22Rv1 (cell line): ENCODE measurements around the gene TRAPPC2.

Experiments
- ZFX ChIP-seq: fragments of 450-650 bp; IDR thresholded peaks from 2 replicates; pipeline ENCODE4 v1.6.1; 2017; ENCODE audit warnings: antibody characterized with exemption, borderline replicate concordance
- TF ChIP-seq, protein P1 (sequence below): fragments of 450-650 bp; IDR thresholded peaks from 2 replicates; pipeline ENCODE4 v1.5.1; 2017; ENCODE audit warnings: mild to moderate bottlenecking

- TF ChIP-seq, protein P1, sequence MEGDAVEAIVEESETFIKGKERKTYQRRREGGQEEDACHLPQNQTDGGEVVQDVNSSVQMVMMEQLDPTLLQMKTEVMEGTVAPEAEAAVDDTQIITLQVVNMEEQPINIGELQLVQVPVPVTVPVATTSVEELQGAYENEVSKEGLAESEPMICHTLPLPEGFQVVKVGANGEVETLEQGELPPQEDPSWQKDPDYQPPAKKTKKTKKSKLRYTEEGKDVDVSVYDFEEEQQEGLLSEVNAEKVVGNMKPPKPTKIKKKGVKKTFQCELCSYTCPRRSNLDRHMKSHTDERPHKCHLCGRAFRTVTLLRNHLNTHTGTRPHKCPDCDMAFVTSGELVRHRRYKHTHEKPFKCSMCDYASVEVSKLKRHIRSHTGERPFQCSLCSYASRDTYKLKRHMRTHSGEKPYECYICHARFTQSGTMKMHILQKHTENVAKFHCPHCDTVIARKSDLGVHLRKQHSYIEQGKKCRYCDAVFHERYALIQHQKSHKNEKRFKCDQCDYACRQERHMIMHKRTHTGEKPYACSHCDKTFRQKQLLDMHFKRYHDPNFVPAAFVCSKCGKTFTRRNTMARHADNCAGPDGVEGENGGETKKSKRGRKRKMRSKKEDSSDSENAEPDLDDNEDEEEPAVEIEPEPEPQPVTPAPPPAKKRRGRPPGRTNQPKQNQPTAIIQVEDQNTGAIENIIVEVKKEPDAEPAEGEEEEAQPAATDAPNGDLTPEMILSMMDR: no peak
- no peak for TF ChIP-seq ZFX
Observed at GRCh38 chrX:13695601-13696115, 38.8 kb downstream of the TRAPPC2 start.
